COLO829 (cell line): ENCODE results near the gene RHO.
A peak's percentile ranks its signal among the peaks of the same experiment; 100 is the strongest.
"Not testable (repeated sequence)": the region's sequence is repeated elsewhere in the genome, so short reads cannot be mapped to it uniquely, and the experiment has no call there.

ENCODE experiments used
- DNase-seq: peaks from one replicate; pipeline ENCODE4 v3.0.0; 2012; ENCODE audit warnings: low spot score

Gene RHO

DNA sequence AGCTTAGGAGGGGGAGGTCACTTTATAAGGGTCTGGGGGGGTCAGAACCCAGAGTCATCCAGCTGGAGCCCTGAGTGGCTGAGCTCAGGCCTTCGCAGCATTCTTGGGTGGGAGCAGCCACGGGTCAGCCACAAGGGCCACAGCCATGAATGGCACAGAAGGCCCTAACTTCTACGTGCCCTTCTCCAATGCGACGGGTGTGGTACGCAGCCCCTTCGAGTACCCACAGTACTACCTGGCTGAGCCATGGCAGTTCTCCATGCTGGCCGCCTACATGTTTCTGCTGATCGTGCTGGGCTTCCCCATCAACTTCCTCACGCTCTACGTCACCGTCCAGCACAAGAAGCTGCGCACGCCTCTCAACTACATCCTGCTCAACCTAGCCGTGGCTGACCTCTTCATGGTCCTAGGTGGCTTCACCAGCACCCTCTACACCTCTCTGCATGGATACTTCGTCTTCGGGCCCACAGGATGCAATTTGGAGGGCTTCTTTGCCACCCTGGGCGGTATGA lies at the start of gene RHO:
TSS of gene RHO (plus strand) at position 51 of the 512 bp plus-strand sequence. CDS start at position 146, 95 bp downstream.
- DNase-seq = no peak

DNA sequence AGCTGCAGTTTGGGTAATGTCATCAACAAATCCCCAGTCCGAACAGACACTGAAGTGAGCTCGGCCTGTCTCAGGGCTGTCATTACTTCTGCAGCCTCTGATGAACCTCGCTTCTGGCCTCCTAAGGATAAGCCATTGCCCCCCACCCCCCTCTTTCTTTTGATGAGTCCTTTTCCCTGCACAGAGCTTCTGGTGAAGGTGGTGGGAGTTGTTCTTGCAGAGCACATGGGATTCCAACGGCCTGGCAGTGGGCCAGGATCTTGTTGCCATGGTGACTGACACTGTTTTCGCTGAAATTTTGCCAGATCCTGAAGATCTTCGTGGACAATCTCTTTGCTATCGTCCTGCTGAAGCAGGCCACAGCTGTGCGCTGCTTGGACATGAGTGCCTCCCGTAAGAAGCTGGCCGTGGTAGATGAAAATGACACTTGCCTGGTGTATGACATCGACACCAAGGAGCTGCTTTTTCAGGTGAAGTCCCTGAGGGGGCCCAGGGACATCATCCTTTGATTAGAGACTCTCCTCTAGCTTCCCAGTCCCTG lies 47.1 kb upstream of the RHO start:
- not testable (repeated sequence) for DNase-seq

DNA sequence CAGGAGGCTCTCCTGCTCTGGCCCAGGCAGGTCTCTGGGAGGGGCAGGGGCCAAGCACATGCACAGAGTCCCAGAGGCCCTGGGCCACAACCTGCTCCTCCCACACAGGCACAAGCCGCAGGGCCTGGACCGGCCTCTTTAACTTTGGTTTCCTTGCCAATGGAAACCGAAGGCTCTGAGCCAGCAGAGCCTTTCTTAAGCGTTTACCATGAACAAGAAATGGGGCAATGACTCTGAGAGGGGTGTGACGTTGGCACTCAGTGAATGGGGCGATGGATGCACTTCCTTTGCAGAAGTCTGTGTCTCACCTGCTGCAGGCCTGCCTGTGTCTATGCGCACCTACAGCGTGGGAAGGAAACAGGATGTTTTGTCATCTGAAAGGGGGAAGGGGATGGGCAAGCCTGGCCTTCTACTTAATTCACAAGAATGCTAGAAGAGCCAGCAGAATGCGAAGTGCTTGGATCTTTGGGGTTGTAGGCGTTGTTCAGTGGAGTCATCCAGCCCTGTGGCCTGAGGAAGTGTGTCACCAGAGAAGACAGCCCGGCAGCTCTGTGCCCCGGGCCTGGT lies 46.6 kb upstream of the RHO start:
- DNase-seq = no peak

DNA sequence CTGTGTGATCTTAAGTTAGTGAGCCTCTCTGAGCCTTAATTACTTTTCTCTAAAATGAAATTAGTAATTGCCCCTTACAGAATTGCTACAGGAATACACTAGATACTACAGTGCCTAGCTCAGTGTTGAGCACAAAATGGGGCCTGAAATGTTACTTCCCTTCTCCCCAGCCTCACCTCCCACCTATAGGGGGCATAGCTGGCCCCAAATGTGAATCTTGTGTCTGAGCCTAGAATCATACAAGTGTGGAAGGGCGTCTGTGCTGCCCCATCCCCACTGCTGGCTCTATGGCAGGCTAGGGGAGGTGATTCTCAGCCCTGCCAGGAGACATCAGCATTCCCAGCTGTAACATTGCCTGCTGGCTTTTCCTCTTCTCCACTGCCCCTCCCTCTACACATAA lies 45.7 kb upstream of the RHO start:
- no peak for DNase-seq

DNA sequence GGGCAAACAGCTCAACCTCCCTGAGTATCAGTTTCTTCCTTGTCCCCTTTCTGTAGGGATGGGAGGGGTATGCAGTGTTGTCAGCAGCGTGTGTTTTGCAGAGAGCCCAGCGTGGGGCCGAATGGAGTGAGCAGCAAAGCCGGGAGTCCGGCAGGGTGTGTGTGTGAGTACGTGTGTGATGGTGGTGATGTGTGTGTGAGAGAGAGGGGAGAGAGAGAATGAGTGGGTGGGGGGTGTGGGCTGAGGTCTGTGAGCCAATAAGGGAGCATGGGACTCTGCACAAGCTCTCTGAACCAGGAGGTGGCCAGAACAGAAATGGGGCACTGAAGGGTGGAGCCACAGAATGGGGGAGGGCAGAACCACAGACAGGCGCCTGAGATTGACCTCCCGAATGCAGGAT lies 44.6 kb upstream of the RHO start:
- no peak for DNase-seq

DNA sequence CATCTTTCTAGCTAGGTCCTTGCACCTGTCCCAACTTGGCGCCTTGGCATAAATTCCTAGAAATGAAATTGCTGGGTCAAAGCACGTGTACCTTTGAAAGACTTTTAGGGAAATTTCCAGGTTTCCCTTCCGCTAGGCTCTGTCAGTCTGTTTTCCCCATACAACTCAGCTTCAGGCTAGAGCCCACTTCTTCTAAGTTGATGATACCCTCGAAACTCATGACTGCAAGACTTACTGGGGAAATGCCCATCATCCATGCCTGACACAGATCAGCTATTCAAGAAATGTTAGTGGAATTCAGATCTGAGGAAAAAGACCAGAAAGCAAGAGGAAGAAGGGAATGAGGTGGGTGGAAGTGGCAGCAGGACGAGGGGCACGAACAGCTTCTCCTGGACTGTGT lies 43.3 kb upstream of the RHO start:
- DNase-seq = not testable (repeated sequence)

DNA sequence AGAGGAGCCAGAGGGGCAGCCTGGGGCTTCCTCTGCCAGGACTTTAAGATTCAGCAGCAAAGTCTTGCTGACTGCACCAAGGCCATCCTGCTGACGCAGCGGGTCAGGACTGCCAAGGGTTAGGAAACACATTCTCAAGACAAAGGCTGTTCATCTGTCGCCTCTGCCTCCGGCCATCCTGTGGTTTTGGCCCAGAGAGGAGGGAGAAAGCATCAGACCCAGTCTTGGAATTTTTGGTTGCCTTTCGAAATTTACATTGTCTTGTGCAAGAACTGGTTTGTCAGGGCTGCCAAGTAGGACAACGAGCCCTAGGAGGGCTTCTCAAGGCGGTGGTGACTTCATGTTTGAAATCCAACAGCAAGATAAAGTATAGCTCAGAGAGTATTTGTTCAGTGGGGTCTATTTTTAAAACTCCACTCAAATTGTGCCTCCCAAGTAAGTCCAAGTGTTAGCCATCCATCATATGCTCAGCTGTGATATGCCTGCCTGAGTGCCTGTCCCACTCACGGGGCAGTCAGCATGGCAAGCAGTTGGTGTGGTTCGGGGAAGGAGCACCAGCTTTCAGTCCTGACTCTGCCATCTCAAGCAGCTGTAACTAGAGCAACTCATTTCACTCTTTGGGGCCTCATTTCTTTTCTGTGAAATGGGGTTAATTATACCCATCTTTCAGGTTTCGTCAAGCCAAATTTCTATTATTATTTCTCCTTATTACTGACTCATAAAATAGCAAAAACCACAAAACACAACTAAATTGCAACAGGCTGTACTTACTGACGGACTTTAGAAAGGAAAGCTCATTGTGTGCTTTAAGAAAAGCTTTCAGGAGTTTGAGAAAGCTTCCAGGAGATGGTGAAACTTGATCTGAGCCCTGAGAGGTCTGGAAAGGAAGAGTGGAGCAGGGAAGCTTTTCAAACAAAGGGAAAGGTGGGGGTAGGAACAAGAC lies 42.4 kb upstream of the RHO start:
- DNase-seq = peak; percentile 67

DNA sequence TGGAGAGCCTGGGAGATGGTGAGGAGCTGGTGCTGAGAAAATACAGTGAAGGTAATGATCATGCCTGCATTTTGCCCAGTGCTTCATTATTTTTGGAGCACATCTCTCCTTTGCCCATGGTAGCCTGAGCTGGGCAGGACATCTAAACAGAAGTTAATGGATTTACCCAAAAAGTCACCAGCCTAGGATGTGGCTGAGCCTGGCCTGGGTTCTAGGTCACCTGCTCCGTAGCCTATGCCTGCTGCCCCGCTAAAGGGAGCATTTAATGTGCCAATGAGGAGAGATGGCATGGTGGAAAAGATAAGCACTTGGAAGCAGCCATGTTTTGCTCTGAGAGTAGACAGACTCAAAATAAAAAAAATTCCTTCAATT lies 41.8 kb upstream of the RHO start:
- no peak for DNase-seq

DNA sequence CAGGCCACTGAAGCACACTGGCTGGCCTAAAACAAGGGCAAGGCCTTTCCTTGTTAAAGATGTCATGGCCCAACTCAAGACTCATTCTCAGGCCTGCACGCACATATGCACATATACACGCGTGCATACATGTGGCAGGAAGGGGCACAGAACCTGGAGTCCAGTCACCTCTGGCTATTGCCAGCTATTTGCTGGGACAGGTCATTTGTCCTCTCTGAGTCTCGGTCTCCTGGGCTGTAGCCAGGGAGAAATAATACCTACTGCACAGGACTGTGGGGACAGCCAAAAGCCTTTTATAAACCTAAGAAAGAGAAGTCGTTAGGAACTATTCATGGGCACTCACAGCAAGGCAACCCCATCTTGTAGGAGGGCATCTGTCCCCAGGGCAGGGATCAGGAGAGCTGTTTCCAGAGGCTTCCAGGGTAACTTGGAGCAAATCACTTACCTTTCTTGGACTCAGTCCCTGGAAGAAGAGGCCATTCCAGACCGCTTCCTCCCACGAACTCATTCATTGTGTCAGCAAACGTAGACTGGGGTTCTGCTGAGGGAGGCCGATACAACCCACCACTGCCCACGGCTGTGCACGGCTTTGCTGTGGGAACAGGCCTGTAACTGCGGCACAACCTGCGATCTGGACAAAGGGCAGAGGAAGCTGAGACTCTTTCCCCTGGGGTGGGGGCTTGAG lies 41.1 kb upstream of the RHO start:
- DNase-seq = no peak

DNA sequence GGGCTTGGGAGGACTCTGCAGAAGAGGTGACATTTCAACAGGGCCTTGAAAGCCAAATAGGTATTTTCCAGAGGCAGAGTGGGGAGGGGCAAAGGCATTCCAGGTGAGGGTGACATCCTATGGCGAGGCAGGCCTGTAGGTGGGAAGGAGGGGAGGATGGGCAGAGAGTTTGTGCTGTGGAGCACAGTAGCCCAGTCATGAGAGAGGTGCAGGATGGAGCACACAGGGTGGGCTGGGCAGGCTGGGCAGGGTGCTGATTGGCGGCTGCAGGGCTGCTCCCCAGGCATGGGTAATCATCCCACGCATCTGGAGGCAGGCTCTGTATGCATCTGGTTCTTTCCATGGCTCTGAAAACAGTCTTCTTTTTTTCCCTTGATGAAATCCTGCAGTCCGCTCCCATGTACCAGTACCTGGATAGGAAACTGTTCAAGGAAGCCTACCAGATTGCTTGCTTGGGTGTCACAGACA lies 40.5 kb upstream of the RHO start:
- not testable (repeated sequence) for DNase-seq

DNA sequence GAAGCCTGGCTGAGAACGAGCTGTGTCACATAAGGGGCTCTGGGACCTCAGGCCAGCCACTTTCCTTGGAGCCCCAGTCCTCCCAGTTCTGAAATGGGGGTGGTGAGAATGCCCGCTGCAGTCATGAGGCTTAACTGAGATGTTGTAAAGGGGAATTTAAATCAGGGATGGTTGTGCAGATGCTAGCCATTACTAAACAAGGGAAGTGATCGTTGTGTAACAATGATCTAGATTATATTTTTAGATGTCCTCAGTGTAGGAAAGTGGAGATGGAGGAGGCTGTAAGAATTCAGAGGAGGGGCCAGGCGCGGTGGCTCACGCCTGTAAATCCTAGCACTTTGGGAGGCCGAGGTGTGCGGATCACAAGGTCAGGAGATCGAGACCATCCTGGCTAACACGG lies 39.2 kb upstream of the RHO start:
- DNase-seq = not testable (repeated sequence)

DNA sequence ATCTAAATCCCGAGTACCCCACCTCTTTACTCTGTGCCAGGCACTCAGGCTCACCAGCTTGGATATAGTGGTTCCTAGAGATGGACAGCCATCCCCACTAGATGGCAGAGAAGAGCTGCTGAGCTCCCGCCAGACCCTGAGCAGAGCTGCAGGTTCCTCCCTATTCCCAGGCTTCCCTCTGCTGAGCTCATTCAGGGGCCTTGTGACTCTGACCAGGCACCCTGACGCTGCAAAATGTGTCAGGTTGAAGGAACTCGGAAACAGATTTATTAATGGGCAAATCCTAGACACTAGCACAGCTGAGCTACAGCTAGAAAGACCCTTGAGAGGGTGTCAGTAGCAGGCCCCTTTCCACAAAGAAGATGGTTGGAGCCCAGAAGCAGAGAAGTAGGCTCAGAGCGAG lies 38.2 kb upstream of the RHO start:
- peak; percentile 98 for DNase-seq

DNA sequence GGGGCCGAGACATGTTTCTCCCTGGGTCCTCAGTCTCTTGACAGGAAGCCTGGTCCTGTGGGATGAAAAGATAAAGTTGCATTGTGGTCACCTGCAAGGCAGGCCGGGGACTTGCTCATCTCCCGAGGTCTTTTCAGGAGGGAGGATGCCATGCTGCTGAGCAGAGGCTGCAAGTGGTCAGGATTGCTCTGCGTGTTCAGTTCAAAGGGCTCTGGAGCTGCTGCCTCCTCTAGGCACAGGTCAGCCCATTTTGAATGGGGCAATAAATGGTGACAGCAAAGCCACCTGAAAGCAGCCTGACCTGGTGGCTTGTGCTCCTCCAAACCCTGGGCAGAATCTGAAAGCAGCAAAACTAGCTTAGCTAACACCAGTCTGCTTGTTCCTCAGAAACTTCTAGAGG lies 37.4 kb upstream of the RHO start:
- DNase-seq = not testable (repeated sequence)

DNA sequence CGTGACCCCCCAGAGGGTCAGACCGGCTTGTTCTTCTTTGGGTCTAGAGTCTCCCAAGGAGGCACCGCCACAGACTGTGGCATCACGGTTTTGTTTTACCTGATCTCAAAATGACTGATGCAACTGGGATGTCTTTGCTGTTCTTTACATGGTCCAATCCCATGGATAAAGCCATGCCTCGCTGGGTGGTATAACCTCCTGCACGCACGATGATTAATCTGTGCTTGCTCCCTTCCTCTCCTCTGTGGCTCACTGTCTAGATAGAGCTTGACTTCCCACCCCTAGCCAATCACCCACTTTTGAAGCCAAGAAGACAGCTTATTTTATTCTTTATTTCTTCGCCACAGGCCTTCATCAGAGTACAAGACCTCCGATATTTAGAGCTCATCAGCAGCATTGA lies 36.6 kb upstream of the RHO start:
- DNase-seq = no peak

DNA sequence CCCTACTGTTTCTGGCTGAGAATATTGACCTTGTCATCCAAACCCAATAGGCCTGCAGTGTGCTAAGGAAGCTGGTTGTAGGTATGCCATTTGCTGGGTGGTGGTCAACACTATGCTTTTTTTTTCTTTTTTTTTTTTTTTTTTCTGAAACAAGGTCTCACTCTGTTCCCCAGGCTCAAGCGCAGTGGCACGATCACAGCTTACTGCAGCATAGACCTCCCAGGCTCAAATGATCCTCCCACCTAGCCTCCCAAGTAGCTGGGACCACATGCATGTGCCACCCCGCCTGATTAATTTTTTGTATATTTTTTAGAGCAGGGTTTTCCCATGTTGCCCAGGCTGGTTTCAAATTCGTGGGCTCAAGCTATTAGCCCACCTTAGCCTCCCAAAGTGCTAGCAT lies 35.7 kb upstream of the RHO start:
- no peak for DNase-seq

DNA sequence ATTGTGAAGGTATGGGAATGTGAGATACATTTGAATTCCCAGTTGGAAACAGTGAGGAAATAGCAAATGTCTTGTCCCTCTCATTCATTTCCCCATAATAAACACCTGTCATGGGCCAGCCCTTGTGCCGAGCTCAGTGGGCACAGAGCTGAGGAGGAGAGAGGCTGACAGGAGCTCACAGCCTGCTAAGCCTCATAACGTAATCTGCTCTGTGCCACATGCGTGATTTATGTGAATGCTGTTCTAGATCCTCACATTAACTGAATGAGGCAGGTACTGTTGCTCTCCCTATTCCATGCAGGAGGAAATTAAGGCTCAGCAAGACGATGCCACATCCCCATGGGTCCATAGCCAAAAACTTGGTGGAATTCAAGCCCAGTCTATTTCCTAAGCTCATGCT lies 35.2 kb upstream of the RHO start:
- DNase-seq = no peak

DNA sequence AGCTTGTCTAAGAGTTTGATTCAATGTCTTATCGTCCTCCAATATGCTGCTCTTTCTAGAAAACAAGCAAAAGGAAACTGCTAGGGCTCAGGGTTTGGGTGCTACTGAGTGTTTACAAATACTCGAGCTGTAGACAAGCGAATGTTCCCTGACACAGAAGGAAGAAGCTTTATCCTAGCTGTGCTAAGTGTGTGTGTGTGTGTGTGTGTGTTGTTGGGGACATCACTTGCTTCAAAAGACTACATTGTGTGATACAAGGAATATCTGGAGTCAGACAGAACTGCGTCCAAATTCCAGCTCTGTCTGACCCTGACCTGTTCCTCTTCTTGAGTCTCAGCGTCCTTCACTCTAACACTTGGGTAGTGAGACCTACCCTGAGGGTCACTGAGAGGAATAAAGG lies 33.9 kb upstream of the RHO start:
- not testable (repeated sequence) for DNase-seq

DNA sequence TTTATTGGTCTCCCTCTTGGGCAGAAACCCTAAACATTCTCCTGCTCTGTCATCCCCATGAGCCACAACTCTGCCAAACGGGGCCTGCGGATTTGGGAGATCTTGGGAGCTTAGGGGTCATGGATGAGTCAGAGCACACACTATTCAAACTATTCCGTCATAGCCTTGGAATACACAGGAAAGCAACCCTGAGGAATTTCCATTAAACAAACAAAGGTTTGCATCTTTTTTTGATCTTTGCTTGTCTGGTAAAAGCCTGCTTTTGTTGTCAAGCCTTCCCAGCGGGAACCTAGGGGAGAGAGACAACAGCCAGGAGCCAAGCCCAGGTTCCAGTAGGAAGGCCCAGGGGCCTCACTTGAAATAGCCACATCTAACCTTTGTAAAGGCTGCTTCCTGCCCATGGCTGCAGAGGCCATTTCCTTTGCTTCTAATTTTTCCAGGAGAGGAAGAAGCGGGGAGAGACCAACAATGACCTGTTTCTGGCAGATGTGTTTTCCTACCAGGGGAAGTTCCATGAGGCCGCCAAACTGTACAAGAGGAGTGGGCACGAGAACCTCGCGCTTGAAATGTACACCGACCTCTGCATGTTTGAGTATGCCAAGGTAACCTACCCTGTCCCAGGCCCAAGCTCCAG lies 33.3 kb upstream of the RHO start:
- DNase-seq = not testable (repeated sequence)

DNA sequence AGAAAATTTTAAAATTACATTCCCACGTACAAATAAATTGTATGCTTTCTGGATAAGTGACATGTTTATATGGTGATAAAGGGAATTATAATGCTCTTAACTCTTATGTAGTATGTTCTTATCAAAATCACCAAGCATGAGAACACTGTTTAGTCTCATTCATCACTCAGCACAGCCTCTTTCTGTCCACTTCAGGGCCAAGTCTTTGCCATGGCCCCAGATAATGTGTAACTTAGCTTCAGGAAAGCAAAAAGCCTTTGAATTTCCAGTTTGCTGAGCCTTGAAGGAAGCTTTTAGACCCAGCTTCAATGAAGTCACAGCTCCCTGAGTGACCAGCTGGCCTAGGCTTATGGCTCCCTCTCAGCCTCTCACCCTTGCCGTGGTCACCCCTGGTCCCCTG lies 30.6 kb upstream of the RHO start:
- DNase-seq = not testable (repeated sequence)

DNA sequence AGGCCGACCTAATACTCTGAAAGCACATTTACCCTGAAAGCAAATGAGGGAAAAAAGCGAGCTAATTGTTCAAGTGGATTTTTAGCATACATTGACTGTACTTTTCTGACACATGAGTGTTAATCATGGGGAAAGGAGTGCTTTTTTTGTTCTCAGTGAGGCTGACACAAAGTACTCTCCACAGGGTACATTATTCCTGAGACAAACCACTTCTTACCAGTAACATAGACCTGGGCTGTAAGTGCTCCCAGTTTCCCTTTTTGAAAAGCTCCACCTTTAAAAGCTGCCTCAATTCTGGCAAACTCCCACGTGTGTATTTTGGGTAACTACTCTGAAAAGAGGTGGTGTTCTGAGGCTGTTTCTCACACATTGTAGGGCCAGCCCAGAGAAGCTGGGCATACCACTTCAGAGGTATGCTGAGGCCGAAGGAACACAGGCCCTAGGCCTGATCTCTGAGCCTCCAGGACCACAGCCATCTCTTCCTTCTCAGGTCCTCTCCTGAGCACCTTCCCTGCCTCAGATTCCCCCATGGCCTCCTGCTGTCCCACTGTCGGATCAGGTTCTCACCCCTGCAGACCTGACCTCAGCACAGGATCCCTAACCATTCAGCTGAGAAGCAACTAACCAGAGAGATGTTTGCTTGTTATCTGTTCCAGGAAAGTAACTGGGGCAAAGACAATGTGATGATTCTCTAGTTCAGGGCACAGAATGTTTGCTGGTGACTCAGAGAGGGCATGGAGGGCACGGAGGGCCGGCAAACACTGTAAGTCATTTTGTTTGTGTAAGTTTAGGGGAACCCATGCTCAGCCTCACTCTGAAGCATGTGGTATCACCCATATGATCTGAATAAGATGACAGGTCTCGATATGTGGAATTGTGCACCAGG lies 29.6 kb upstream of the RHO start:
- not testable (repeated sequence) for DNase-seq
